ENCODE measurements around the gene MARCHF2.

DNA sequence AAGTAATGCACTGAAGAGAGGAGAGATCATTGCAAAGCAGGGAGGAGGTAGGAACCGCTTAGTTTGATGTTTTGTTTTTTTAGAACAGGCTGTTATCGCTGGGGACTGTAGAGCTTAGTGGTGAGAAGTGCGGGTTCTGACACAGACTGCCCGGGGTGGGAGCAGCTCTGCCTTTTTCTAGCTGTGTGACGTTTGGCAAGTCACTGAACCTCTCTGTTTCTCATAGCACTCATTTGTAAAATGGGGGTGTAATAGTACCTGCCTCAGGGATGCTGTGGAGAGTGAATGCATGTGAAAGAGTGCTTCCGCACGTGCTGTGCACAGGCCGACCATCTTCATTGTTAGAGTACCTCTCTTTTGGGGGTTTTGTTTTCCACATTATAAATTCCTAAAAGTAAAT, 70.1 kb downstream of the MARCHF2 start:
- TF ChIP-seq, protein P1, sequence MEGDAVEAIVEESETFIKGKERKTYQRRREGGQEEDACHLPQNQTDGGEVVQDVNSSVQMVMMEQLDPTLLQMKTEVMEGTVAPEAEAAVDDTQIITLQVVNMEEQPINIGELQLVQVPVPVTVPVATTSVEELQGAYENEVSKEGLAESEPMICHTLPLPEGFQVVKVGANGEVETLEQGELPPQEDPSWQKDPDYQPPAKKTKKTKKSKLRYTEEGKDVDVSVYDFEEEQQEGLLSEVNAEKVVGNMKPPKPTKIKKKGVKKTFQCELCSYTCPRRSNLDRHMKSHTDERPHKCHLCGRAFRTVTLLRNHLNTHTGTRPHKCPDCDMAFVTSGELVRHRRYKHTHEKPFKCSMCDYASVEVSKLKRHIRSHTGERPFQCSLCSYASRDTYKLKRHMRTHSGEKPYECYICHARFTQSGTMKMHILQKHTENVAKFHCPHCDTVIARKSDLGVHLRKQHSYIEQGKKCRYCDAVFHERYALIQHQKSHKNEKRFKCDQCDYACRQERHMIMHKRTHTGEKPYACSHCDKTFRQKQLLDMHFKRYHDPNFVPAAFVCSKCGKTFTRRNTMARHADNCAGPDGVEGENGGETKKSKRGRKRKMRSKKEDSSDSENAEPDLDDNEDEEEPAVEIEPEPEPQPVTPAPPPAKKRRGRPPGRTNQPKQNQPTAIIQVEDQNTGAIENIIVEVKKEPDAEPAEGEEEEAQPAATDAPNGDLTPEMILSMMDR (IDR thresholded peaks at IDR 0.05), result no peak
- TF ChIP-seq, protein P2, sequence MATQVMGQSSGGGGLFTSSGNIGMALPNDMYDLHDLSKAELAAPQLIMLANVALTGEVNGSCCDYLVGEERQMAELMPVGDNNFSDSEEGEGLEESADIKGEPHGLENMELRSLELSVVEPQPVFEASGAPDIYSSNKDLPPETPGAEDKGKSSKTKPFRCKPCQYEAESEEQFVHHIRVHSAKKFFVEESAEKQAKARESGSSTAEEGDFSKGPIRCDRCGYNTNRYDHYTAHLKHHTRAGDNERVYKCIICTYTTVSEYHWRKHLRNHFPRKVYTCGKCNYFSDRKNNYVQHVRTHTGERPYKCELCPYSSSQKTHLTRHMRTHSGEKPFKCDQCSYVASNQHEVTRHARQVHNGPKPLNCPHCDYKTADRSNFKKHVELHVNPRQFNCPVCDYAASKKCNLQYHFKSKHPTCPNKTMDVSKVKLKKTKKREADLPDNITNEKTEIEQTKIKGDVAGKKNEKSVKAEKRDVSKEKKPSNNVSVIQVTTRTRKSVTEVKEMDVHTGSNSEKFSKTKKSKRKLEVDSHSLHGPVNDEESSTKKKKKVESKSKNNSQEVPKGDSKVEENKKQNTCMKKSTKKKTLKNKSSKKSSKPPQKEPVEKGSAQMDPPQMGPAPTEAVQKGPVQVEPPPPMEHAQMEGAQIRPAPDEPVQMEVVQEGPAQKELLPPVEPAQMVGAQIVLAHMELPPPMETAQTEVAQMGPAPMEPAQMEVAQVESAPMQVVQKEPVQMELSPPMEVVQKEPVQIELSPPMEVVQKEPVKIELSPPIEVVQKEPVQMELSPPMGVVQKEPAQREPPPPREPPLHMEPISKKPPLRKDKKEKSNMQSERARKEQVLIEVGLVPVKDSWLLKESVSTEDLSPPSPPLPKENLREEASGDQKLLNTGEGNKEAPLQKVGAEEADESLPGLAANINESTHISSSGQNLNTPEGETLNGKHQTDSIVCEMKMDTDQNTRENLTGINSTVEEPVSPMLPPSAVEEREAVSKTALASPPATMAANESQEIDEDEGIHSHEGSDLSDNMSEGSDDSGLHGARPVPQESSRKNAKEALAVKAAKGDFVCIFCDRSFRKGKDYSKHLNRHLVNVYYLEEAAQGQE (IDR thresholded peaks at IDR 0.05), result no peak
- TF ChIP-seq MAZ (IDR thresholded peaks at IDR 0.05; ENCODE audit: borderline replicate concordance, low read depth, low read length), result no peak
- no peak for TF ChIP-seq NFE2L2 (conservative IDR thresholded peaks at IDR 0.05; ENCODE audit: low read length)
- no peak for TF ChIP-seq CBX2 (IDR thresholded peaks at IDR 0.05; ENCODE audit: borderline replicate concordance, low read depth)
- TF ChIP-seq MAFK (IDR thresholded peaks at IDR 0.05; ENCODE audit: partially characterized antibody), result no peak
- no peak for TF ChIP-seq NR3C1 (IDR thresholded peaks at IDR 0.05)
- TF ChIP-seq MYC (IDR thresholded peaks at IDR 0.05; ENCODE audit: borderline replicate concordance, low read length), result no peak
- TF ChIP-seq POLR2A (IDR thresholded peaks at IDR 0.05; ENCODE audit: low read length), result no peak
- TF ChIP-seq EP300 (IDR thresholded peaks at IDR 0.05), result no peak
- TF ChIP-seq, protein P3, sequence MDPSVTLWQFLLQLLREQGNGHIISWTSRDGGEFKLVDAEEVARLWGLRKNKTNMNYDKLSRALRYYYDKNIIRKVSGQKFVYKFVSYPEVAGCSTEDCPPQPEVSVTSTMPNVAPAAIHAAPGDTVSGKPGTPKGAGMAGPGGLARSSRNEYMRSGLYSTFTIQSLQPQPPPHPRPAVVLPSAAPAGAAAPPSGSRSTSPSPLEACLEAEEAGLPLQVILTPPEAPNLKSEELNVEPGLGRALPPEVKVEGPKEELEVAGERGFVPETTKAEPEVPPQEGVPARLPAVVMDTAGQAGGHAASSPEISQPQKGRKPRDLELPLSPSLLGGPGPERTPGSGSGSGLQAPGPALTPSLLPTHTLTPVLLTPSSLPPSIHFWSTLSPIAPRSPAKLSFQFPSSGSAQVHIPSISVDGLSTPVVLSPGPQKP (IDR thresholded peaks at IDR 0.05; ENCODE audit: low read depth, low read length), result no peak
- no peak for TF ChIP-seq ZNF302 (CRISPR knock-in tag; IDR thresholded peaks at IDR 0.05)
- TF ChIP-seq ESRRA (IDR thresholded peaks at IDR 0.05; ENCODE audit: borderline replicate concordance, low read length), result no peak

Measured in A549 (cell line).